ENCODE results near the gene EDN2.

The EDN2 gene

GRCh38 chr1:41519667-41520066 is 35.2 kb upstream of the EDN2 start:
- no peak for TF ChIP-seq CTCF (IDR thresholded peaks at IDR 0.05; ENCODE audit: control extremely low read depth, extremely low read depth, low read depth, missing control alignments)
- CTCF ChIA-PET, result interaction anchor here (1.0 to 7.9 kb wide), 5 partner anchors 11 to 654 kb away, joined by 3 to 77 read pairs (median 3); no protein-coding TSS in a partner anchor
- no peak for DNase-seq (ENCODE audit: extremely low spot score)
- POLR2A ChIA-PET, result no interaction called here

GRCh38 chr1:41518471-41518870 is 34.0 kb upstream of the EDN2 start:
- ChIA-PET POLR2A (no interaction called here), CTCF (interaction anchor here (1.0 to 7.9 kb wide), 6 partner anchors 10 to 655 kb away, joined by 3 to 77 read pairs (median 3); no protein-coding TSS in a partner anchor)

GRCh38 chr1:41517062-41517438 is 32.6 kb upstream of the EDN2 start:
- no peak for TF ChIP-seq CTCF (IDR thresholded peaks at IDR 0.05; ENCODE audit: control extremely low read depth, extremely low read depth, low read depth, missing control alignments)
- DNase-seq (ENCODE audit: extremely low spot score), result no peak
- ChIA-PET POLR2A (no interaction called here), CTCF (interaction anchor here (0.6 to 7.9 kb wide), 21 partner anchors 8 to 657 kb away, joined by 3 to 77 read pairs (median 4); partner anchors contain the start of gene EDN2)

More at GRCh38 chr1:41518471-41518870, 34.0 kb upstream of the EDN2 start:
- no peak for DNase-seq (ENCODE audit: extremely low spot score)
- no peak for TF ChIP-seq CTCF (IDR thresholded peaks at IDR 0.05; ENCODE audit: control extremely low read depth, extremely low read depth, low read depth, missing control alignments)

- DNase-seq (ENCODE audit: extremely low spot score), result peak; percentile 92
- CTCF ChIA-PET, result interaction anchor here (0.6 to 7.9 kb wide), 45 partner anchors 8 to 671 kb away, joined by 3 to 77 read pairs (median 3); partner anchors contain the start of gene EDN2
- TF ChIP-seq CTCF (IDR thresholded peaks at IDR 0.05; ENCODE audit: control extremely low read depth, extremely low read depth, low read depth, missing control alignments), result peak; percentile 98
- POLR2A ChIA-PET, result no interaction called here
These were observed 31.9 kb upstream of the EDN2 start for GRCh38 chr1:41516168-41517061.

GRCh38 chr1:41515778-41516167 is 31.3 kb upstream of the EDN2 start:
- TF ChIP-seq CTCF (IDR thresholded peaks at IDR 0.05; ENCODE audit: control extremely low read depth, extremely low read depth, low read depth, missing control alignments), result no peak
- no peak for DNase-seq (ENCODE audit: extremely low spot score)
- POLR2A ChIA-PET, result no interaction called here
- CTCF ChIA-PET, result interaction anchor here (0.6 to 7.9 kb wide), 40 partner anchors 9 to 672 kb away, joined by 3 to 77 read pairs (median 3); partner anchors contain the start of gene EDN2

- no peak for DNase-seq (ENCODE audit: extremely low spot score)
- no peak for TF ChIP-seq CTCF (IDR thresholded peaks at IDR 0.05; ENCODE audit: control extremely low read depth, extremely low read depth, low read depth, missing control alignments)
- CTCF ChIA-PET, result interaction anchor here (0.7 to 7.9 kb wide), 27 partner anchors 9 to 659 kb away, joined by 3 to 77 read pairs (median 4); partner anchors contain the start of gene EDN2
- POLR2A ChIA-PET, result no interaction called here
These were observed 30.7 kb upstream of the EDN2 start for GRCh38 chr1:41515131-41515678.
